ENCODE data around the gene TANGO2. TPM values are rescaled to one million over a fixed set of nuclear protein-coding genes. Genes with fewer than 3 reads are reported as not detected.
A peak's percentile ranks its signal among the peaks of the same experiment; 100 is the strongest.

TANGO2 gene
- total RNA-seq, 2 experiments from 2014 or later, result 15.7 to 18.3 TPM

- POLR2A ChIA-PET, result interaction anchor here (0.6 to 1.7 kb wide), 6 partner anchors 14 to 75 kb away, joined by 3 to 8 read pairs (median 4); partner anchors contain the start of gene TRMT2A
- H3K9me3 Mint-ChIP-seq, result peaks cover 8% of the 10 kb centered on the region
Measured at GRCh38 chr22:20096574-20097420, 75.9 kb downstream of the TANGO2 start.

GRCh38 chr22:20099099-20099711, 78.3 kb downstream of the TANGO2 start:
- H3K4me1 Mint-ChIP-seq (ENCODE audit: low read depth), result peaks cover 78% of the 10 kb centered on the region
- H3K4me3 Mint-ChIP-seq, result no peak overlapping the region
- DNase-seq, result no peak
- ChIA-PET CTCF (interaction anchor here (0.7 kb wide), 1 partner anchor 12 kb away, joined by 3 read pairs; no protein-coding TSS in a partner anchor), POLR2A (interaction anchor here (1.0 to 3.8 kb wide), 2 partner anchors 13 to 23 kb away, joined by 3 to 36 read pairs; no protein-coding TSS in a partner anchor)
- H3K27ac Mint-ChIP-seq, result peak overlapping the region; percentile 86
- TF ChIP-seq CTCF (IDR thresholded peaks at IDR 0.05), result no peak
- peaks cover 8% of the 10 kb centered on the region for H3K9me3 Mint-ChIP-seq
- H3K27me3 Mint-ChIP-seq, result no peaks in the 10 kb centered on the region
- intact Hi-C loops (cut with micrococcal nuclease), result no loop called here
- peaks cover 84% of the 10 kb centered on the region for H3K36me3 Mint-ChIP-seq (ENCODE audit: low read depth)
- no peak for ATAC-seq

More at GRCh38 chr22:20096574-20097420, 75.9 kb downstream of the TANGO2 start:
- CTCF ChIA-PET, result interaction anchor here (1.0 to 2.4 kb wide), 5 partner anchors 11 to 83 kb away, joined by 3 to 10 read pairs (median 3); no protein-coding TSS in a partner anchor
- no peak for ATAC-seq
- no peak for TF ChIP-seq CTCF (IDR thresholded peaks at IDR 0.05)
- peaks cover 92% of the 10 kb centered on the region for H3K36me3 Mint-ChIP-seq (ENCODE audit: low read depth)
- no peak overlapping the region for H3K4me3 Mint-ChIP-seq
- H3K27ac Mint-ChIP-seq, result no peak overlapping the region
- DNase-seq, result no peak
- intact Hi-C loops (cut with micrococcal nuclease), result no loop called here
- peaks cover 86% of the 10 kb centered on the region for H3K4me1 Mint-ChIP-seq (ENCODE audit: low read depth)
- H3K27me3 Mint-ChIP-seq, result no peaks in the 10 kb centered on the region

GRCh38 chr22:20101638-20102037, 80.7 kb downstream of the TANGO2 start:
- Mint-ChIP-seq H3K36me3 (ENCODE audit: low read depth) (peaks cover 70% of the 10 kb centered on the region), H3K4me1 (ENCODE audit: low read depth) (peaks cover 57% of the 10 kb centered on the region), H3K4me3 (no peak overlapping the region), H3K27me3 (no peaks in the 10 kb centered on the region), H3K9me3 (peaks cover 4% of the 10 kb centered on the region), H3K27ac (peak overlapping the region; percentile 86)
- no peak for TF ChIP-seq CTCF (IDR thresholded peaks at IDR 0.05)
- DNase-seq (no peak), ATAC-seq (no peak)
- ChIA-PET CTCF (interaction anchor here (1.1 to 3.9 kb wide), 4 partner anchors 10 to 27 kb away, joined by 3 to 43 read pairs (median 3); no protein-coding TSS in a partner anchor), POLR2A (interaction anchor here (0.8 to 4.0 kb wide), 8 partner anchors 8 to 34 kb away, joined by 3 to 36 read pairs (median 5); partner anchors contain the start of genes DGCR8, RANBP1 and TRMT2A)
- intact Hi-C loops (cut with micrococcal nuclease), result loop anchor here (2.0 kb wide), 1 partner anchor 15 kb away; the partner anchor contains the start of genes RANBP1 and TRMT2A

- no peaks in the 10 kb centered on the region for H3K9me3 Mint-ChIP-seq
- DNase-seq (no peak), ATAC-seq (no peak)
- intact Hi-C loops (cut with micrococcal nuclease), result no loop called here
- no peak overlapping the region for H3K4me3 Mint-ChIP-seq
- TF ChIP-seq CTCF (IDR thresholded peaks at IDR 0.05), result peak; percentile 24
- POLR2A ChIA-PET, result interaction anchor here (1.3 to 4.0 kb wide), 5 partner anchors 10 to 23 kb away, joined by 4 to 36 read pairs (median 7); partner anchors contain the start of genes DGCR8, RANBP1 and TRMT2A
- H3K36me3 Mint-ChIP-seq (ENCODE audit: low read depth), result peaks cover 65% of the 10 kb centered on the region
- no peaks in the 10 kb centered on the region for H3K27me3 Mint-ChIP-seq
- peaks cover 53% of the 10 kb centered on the region for H3K4me1 Mint-ChIP-seq (ENCODE audit: low read depth)
- peak overlapping the region; percentile 61 for H3K27ac Mint-ChIP-seq
- CTCF ChIA-PET, result interaction anchor here (3.9 kb wide), 1 partner anchor 9 kb away, joined by 43 read pairs; no protein-coding TSS in a partner anchor
Measured at GRCh38 chr22:20102203-20102780, 81.4 kb downstream of the TANGO2 start.

Measured in activated CD8-positive, alpha-beta T cell treated with anti-CD3 and anti-CD28 coated beads for 36 hours (primary cell).